ENCODE measurements around the gene TEN1. TPM values are rescaled to one million over a fixed set of nuclear protein-coding genes. Genes with fewer than 3 reads are reported as not detected.

TEN1 gene
- total and polyA plus RNA-seq, 2 of the 13 experiments (the other 11 are each of a cell fraction or from before 2014, with no cell fraction given): 18.0 to 21.3 TPM

DNA sequence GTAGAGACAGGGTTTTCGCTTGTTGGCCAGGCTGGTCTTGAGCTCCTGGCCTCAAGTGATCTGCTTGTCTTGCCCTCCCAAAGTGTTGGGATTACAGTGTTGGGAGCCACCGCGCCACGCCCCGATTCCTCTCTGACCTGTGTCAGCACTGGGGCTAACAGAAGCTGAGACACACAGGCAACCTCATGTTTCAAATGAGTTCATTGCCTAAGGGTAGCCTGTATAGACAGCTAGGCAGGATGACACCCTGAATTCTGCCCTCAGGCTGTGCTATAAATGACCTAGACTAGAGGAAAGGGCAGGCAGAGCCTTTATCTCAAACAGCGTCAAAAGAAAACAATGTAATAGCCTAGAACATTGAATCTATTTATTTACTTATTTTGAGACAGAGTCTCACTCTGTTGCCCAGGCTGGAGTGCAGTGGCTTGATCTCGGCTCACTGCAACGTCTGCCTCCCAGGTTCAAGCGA, 19.3 kb downstream of the TEN1 start (continued):
- TF ChIP-seq, protein P1, sequence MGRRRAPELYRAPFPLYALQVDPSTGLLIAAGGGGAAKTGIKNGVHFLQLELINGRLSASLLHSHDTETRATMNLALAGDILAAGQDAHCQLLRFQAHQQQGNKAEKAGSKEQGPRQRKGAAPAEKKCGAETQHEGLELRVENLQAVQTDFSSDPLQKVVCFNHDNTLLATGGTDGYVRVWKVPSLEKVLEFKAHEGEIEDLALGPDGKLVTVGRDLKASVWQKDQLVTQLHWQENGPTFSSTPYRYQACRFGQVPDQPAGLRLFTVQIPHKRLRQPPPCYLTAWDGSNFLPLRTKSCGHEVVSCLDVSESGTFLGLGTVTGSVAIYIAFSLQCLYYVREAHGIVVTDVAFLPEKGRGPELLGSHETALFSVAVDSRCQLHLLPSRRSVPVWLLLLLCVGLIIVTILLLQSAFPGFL (CRISPR knock-in tag; IDR thresholded peaks at IDR 0.05): no peak
- 0 out of 2 replicates have a peak, but pooled peaks have one; percentile 37 for TF ChIP-seq ZNF605 (CRISPR knock-in tag; IDR thresholded peaks at IDR 0.05)
- TF ChIP-seq DNMT1 (CRISPR knock-in tag; IDR thresholded peaks at IDR 0.05): no peak
- TF ChIP-seq ZNF879 (CRISPR knock-in tag; IDR thresholded peaks at IDR 0.05): no peak
- TF ChIP-seq ELK4 (CRISPR knock-in tag; IDR thresholded peaks at IDR 0.05; ENCODE audit: borderline replicate concordance): no peak
- TF ChIP-seq ZZZ3 (CRISPR knock-in tag; IDR thresholded peaks at IDR 0.05; ENCODE audit: borderline replicate concordance): peak; percentile 52; the same call in 1 of the 2 replicates
- TF ChIP-seq ZNF713 (CRISPR knock-in tag; IDR thresholded peaks at IDR 0.05): no peak
- no peak for TF ChIP-seq ZKSCAN5 (CRISPR knock-in tag; IDR thresholded peaks at IDR 0.05)
- TF ChIP-seq RAD51 (IDR thresholded peaks at IDR 0.05; ENCODE audit: borderline replicate concordance): no peak
- TF ChIP-seq MTF1 (CRISPR knock-in tag; IDR thresholded peaks at IDR 0.05): no peak
- no peak for TF ChIP-seq IKZF4 (CRISPR knock-in tag; IDR thresholded peaks at IDR 0.05; ENCODE audit: borderline replicate concordance, low read depth, not compliant biosample characterization)
- no peak for TF ChIP-seq PHF5A (CRISPR knock-in tag; IDR thresholded peaks at IDR 0.05; ENCODE audit: low read depth, unreplicated experiment)
- no peak for TF ChIP-seq ATF7-NPFF (CRISPR knock-in tag; IDR thresholded peaks at IDR 0.05; ENCODE audit: low read depth)
- peak; percentile 28 for TF ChIP-seq TEAD3 (CRISPR knock-in tag; optimal IDR thresholded peaks at IDR 0.05; ENCODE audit: borderline replicate concordance)
- TF ChIP-seq RBM22 (optimal IDR thresholded peaks at IDR 0.05; ENCODE audit: low read length): no peak
- TF ChIP-seq NFRKB (IDR thresholded peaks at IDR 0.05): no peak
- no peak for TF ChIP-seq FOXO4 (CRISPR knock-in tag; conservative IDR thresholded peaks at IDR 0.05)
- TF ChIP-seq ZNF850 (CRISPR knock-in tag; conservative IDR thresholded peaks at IDR 0.05): no peak
- TF ChIP-seq KDM6A (CRISPR knock-in tag; IDR thresholded peaks at IDR 0.05; ENCODE audit: low read depth): no peak
- TF ChIP-seq CCAR2 (optimal IDR thresholded peaks at IDR 0.05; ENCODE audit: low read depth, low read length): no peak
- no peak for TF ChIP-seq ZNF33B (CRISPR knock-in tag; IDR thresholded peaks at IDR 0.05)
- TF ChIP-seq ZNF678 (CRISPR knock-in tag; IDR thresholded peaks at IDR 0.05): no peak
- TF ChIP-seq NFE2L2 (IDR thresholded peaks at IDR 0.05; ENCODE audit: low read length): no peak
- TF ChIP-seq, protein P2, sequence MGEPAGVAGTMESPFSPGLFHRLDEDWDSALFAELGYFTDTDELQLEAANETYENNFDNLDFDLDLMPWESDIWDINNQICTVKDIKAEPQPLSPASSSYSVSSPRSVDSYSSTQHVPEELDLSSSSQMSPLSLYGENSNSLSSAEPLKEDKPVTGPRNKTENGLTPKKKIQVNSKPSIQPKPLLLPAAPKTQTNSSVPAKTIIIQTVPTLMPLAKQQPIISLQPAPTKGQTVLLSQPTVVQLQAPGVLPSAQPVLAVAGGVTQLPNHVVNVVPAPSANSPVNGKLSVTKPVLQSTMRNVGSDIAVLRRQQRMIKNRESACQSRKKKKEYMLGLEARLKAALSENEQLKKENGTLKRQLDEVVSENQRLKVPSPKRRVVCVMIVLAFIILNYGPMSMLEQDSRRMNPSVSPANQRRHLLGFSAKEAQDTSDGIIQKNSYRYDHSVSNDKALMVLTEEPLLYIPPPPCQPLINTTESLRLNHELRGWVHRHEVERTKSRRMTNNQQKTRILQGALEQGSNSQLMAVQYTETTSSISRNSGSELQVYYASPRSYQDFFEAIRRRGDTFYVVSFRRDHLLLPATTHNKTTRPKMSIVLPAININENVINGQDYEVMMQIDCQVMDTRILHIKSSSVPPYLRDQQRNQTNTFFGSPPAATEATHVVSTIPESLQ (CRISPR knock-in tag; conservative IDR thresholded peaks at IDR 0.05): no peak
- TF ChIP-seq, protein P3, sequence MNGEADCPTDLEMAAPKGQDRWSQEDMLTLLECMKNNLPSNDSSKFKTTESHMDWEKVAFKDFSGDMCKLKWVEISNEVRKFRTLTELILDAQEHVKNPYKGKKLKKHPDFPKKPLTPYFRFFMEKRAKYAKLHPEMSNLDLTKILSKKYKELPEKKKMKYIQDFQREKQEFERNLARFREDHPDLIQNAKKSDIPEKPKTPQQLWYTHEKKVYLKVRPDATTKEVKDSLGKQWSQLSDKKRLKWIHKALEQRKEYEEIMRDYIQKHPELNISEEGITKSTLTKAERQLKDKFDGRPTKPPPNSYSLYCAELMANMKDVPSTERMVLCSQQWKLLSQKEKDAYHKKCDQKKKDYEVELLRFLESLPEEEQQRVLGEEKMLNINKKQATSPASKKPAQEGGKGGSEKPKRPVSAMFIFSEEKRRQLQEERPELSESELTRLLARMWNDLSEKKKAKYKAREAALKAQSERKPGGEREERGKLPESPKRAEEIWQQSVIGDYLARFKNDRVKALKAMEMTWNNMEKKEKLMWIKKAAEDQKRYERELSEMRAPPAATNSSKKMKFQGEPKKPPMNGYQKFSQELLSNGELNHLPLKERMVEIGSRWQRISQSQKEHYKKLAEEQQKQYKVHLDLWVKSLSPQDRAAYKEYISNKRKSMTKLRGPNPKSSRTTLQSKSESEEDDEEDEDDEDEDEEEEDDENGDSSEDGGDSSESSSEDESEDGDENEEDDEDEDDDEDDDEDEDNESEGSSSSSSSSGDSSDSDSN (CRISPR knock-in tag; IDR thresholded peaks at IDR 0.05): no peak

Measured in HepG2 (cell line).